Measurements from ENCODE around the gene BPI. TPM values are rescaled to one million over a fixed set of nuclear protein-coding genes. Genes with fewer than 3 reads are reported as not detected.
"Not testable (repeated sequence)": the region's sequence is repeated elsewhere in the genome, so short reads cannot be mapped to it uniquely, and the experiment has no call there.

BPI gene
- total RNA-seq, 2 experiments from 2014 or later, result not detected

DNA sequence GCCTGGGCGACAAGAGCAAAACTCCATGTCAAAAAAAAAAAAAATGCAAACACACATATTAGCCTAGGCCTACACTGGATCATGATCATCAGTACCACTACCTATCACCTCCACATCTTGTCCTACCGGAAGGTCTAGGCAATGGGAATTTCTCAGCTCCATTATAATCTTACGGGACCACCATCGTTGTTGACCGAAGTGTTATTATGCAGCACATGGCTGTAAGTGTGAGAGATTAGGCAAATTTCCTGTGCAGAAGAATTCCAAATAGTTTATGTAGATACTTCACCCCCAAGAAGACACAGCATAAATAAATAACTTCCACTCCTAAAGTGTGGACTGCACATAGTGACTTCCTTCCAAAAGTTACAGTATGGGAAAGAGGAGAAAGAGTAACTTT lies 26.7 kb upstream of the BPI start:
- no peak overlapping the region for H3K27ac Mint-ChIP-seq
- TF ChIP-seq CTCF (IDR thresholded peaks at IDR 0.05), result no peak
- ChIA-PET CTCF (interaction anchor here (1.7 kb wide), 1 partner anchor 53 kb away, joined by 3 read pairs; no protein-coding TSS in a partner anchor), POLR2A (no interaction called here)
- no peak for ATAC-seq
- H3K4me1 Mint-ChIP-seq (ENCODE audit: low read depth), result no peaks in the 10 kb centered on the region
- intact Hi-C loops (cut with micrococcal nuclease), result no loop called here
- no peaks in the 10 kb centered on the region for H3K36me3 Mint-ChIP-seq (ENCODE audit: low read depth)
- DNase-seq, result no peak
- peaks cover 5% of the 10 kb centered on the region for H3K27me3 Mint-ChIP-seq
- no peak overlapping the region for H3K4me3 Mint-ChIP-seq
- no peaks in the 10 kb centered on the region for H3K9me3 Mint-ChIP-seq

- Mint-ChIP-seq H3K27ac (no peak overlapping the region), H3K36me3 (ENCODE audit: low read depth) (no peaks in the 10 kb centered on the region), H3K4me1 (ENCODE audit: low read depth) (no peaks in the 10 kb centered on the region), H3K27me3 (peaks cover 5% of the 10 kb centered on the region), H3K9me3 (no peaks in the 10 kb centered on the region), H3K4me3 (no peak overlapping the region)
- CTCF ChIA-PET, result interaction anchor here (1.7 kb wide), 1 partner anchor 54 kb away, joined by 3 read pairs; no protein-coding TSS in a partner anchor
- intact Hi-C loops (cut with micrococcal nuclease), result no loop called here
- POLR2A ChIA-PET, result no interaction called here
- DNase-seq (no peak), ATAC-seq (no peak)
- TF ChIP-seq CTCF (IDR thresholded peaks at IDR 0.05), result no peak
Measured at GRCh38 chr20:38277691-38278090, 26.3 kb upstream of the BPI start.

DNA sequence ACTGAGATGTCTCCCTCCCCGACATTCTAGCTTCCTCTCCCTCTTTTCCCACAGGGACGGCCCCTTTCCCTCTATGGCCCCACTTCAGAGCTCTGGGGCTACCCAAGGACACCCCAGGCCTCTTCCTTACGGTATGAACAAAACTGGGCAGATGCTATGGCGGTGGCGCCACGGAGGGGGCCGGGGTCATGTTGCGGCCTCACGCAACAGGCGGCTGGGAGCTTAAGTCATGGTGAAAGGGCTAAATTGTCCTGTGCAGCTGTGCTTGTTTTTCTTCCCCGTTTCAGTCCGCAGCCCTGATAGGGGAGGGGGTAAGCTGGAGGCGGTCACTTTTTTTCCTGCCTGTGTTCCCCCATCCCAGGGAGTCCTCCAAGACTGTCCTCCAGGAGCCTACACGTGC lies 25.8 kb upstream of the BPI start:
- no peaks in the 10 kb centered on the region for H3K9me3 Mint-ChIP-seq
- POLR2A ChIA-PET, result no interaction called here
- no peak for TF ChIP-seq CTCF (IDR thresholded peaks at IDR 0.05)
- no peaks in the 10 kb centered on the region for H3K36me3 Mint-ChIP-seq (ENCODE audit: low read depth)
- intact Hi-C loops (cut with micrococcal nuclease), result no loop called here
- H3K4me3 Mint-ChIP-seq, result no peak overlapping the region
- H3K4me1 Mint-ChIP-seq (ENCODE audit: low read depth), result no peaks in the 10 kb centered on the region
- DNase-seq, result no peak
- no peak overlapping the region for H3K27ac Mint-ChIP-seq
- ATAC-seq, result no peak
- H3K27me3 Mint-ChIP-seq, result peaks cover 5% of the 10 kb centered on the region
- CTCF ChIA-PET, result interaction anchor here (1.0 kb wide), 1 partner anchor 9 kb away, joined by 3 read pairs; no protein-coding TSS in a partner anchor

GRCh38 chr20:38278763-38279162 lies 25.2 kb upstream of the BPI start:
- Mint-ChIP-seq H3K27ac (no peak overlapping the region), H3K27me3 (peaks cover 5% of the 10 kb centered on the region), H3K4me1 (ENCODE audit: low read depth) (no peaks in the 10 kb centered on the region), H3K4me3 (no peak overlapping the region), H3K36me3 (ENCODE audit: low read depth) (no peaks in the 10 kb centered on the region), H3K9me3 (no peaks in the 10 kb centered on the region)
- DNase-seq (no peak), ATAC-seq (no peak)
- CTCF ChIA-PET, result interaction anchor here (1.0 kb wide), 1 partner anchor 9 kb away, joined by 3 read pairs; no protein-coding TSS in a partner anchor
- TF ChIP-seq CTCF (IDR thresholded peaks at IDR 0.05), result no peak
- intact Hi-C loops (cut with micrococcal nuclease), result no loop called here
- POLR2A ChIA-PET, result no interaction called here

DNA sequence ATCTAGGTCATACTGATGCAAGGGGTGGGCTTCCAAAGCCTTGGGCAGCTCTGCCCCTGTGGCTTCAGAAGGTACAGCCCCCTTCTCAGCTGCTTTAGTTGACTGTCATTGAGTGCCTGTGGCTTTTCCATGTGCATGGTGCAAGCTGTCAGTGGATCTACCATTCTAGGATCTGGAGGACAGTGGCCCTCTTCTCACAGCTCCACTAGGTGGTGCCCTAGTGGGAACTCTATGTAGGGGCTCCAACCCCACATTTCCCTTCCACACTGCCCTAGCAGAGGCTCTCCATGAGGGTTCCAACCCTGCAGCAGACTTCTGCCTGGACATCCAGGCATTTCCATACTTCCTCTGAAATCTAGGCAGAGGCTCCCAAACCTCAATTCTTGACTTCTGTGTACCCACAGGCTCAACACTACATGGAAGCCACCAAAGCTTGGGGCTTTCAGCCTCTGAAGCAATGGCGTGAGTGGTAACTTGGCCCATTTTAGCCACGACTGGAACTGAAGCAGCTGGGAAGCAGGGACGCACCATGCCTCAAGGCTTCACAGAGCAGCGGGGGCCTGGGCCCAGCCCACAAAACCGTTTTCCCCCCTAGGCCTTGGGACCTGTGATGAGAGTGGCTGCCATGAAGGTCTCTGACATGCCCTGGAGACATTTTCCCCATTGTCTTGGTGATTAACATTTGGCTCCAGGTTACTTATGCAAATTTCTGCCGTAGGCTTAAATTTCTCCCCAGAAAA lies 22.6 kb upstream of the BPI start:
- H3K4me1 Mint-ChIP-seq (ENCODE audit: low read depth); ATAC-seq; POLR2A ChIA-PET; H3K4me3 Mint-ChIP-seq; H3K27ac Mint-ChIP-seq; H3K36me3 Mint-ChIP-seq (ENCODE audit: low read depth); H3K9me3 Mint-ChIP-seq; intact Hi-C loops (cut with micrococcal nuclease); CTCF ChIA-PET; DNase-seq; H3K27me3 Mint-ChIP-seq: not testable (repeated sequence)
